Epithelial cell of proximal tubule (primary cell): ENCODE measurements around the gene ZNF283. TPM values are rescaled to one million over a fixed set of nuclear protein-coding genes. Genes with fewer than 3 reads are reported as not detected.

Source experiments
- DNase-seq: peaks from one replicate; pipeline ENCODE4 v3.0.0-alpha.2; 2011; ENCODE audit warnings: low read depth
- H3K4me3 ChIP-seq: 2 replicates; pipeline ENCODE4 v1.5.1; 2011; ENCODE audit warnings: low read depth, mild to moderate bottlenecking, low read length
- total RNA-seq: library from RNA; depleted of rRNA; stranded (reverse); fragments of >200 nt; gene quantifications from 2 replicates; pipeline ENCODE4 v1.2.3, GENCODE V29; 2015
- TF ChIP-seq, protein P1 (sequence below): conservative IDR thresholded peaks from 2 replicates; pipeline ENCODE4 v1.5.1; 2012; ENCODE audit warnings: low read depth, mild to moderate bottlenecking, low read length

Gene ZNF283
- total RNA-seq, 1 donor from 2014 or later = 2.9 TPM

DNA sequence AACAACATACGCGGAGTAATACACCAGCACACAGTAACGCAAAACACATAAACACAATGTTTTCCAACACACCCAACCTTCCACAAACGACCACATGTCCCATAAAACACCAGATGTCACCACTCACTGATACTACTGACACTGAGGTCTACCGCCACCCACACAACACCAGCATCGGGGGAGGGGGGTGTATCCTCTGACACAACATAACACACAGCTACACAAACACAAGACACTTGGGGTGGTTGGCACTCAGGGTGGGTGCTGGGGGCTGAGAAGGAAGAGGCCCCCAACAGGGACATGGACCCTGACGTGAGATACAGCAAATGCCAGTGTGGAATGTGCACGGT lies 44.8 kb upstream of the ZNF283 start:
- H3K4me3 ChIP-seq = no peak overlapping the region
- TF ChIP-seq, protein P1, sequence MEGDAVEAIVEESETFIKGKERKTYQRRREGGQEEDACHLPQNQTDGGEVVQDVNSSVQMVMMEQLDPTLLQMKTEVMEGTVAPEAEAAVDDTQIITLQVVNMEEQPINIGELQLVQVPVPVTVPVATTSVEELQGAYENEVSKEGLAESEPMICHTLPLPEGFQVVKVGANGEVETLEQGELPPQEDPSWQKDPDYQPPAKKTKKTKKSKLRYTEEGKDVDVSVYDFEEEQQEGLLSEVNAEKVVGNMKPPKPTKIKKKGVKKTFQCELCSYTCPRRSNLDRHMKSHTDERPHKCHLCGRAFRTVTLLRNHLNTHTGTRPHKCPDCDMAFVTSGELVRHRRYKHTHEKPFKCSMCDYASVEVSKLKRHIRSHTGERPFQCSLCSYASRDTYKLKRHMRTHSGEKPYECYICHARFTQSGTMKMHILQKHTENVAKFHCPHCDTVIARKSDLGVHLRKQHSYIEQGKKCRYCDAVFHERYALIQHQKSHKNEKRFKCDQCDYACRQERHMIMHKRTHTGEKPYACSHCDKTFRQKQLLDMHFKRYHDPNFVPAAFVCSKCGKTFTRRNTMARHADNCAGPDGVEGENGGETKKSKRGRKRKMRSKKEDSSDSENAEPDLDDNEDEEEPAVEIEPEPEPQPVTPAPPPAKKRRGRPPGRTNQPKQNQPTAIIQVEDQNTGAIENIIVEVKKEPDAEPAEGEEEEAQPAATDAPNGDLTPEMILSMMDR = no peak
- no peak for DNase-seq

DNA sequence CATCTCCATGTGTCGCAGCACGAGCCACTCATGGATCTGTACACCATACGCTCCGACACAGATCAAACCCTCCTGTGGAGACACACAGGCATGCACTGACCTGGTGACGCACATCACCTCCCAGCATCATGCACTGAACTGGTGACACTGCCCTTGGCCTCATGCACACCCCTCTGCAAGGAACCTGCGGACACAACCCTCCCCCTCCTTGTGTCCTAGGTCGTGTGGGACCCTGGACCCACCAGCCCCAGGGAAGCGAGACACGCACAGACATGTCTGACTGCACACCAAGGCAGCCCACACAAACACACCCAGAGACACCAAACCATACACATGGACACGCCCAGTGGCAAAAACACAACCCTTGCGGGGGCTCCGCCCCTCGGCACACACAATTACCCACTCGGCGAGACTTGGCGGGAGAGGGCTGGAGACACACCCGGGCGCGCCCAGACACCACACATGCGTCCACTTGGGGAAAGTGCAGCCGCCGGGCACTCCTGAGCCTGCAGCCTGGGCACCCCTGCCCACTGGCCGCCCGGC lies 44.4 kb upstream of the ZNF283 start:
- H3K4me3 ChIP-seq = no peak overlapping the region
- no peak for DNase-seq
- TF ChIP-seq, protein P1 = no peak

DNA sequence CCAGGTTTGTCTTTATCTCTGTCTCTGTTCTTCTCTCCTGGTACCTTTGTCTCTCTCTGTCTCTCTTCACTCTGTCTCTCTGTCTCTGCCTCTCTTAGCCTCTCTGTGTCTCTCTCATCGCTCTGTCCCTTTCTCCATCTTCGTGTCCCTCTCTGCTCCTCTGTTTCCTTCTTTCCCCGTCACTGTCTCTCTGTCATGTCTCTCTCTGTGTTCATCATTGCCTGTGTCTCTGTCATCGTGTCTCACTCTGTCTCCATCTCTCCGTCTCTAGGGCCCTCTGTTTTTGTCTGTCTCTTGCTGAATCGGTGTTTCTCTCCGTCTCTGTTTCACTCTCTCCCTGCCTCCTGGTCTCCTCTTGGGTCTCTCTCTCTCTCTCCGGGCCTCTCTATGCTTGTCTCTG lies 43.5 kb upstream of the ZNF283 start:
- DNase-seq = no peak
- H3K4me3 ChIP-seq = no peak overlapping the region
- TF ChIP-seq, protein P1 = no peak

DNA sequence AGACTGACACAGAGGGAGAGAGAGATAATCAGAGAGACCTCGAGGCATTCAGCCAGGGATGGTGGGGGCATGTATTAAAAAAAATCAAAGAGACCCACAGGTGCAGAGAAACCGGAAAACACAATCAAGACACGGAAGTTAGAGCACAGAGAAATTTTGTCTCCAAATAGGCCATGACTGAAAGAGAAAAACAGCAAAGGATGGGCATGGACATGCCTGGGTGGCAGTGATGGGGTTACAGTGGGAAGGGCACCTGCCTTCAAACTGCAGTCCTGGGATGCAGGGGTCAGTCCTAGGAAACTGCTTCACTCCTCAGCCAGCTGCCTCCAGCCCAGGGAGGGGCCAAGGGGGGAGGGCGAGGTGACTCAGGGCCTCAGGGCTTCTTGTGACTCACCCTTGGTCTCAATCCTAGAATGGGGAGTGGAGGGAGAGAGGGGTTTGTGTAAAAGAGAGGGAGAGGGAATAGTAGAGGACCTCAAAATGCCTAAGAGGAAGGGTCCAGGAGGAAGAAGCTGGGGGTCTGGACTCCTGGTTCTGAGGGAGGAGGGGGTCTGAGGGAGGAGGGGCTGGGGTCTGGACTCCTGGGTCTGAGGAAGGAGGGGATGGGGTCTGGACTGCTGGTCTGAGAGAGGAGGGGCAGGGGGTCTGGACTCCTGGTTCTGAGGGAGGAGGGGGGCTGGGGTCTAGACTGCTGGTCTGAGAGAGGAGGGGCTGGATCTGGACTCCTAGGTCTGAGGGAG lies 42.7 kb upstream of the ZNF283 start:
- H3K4me3 ChIP-seq = no peak overlapping the region
- peak; percentile 23 for DNase-seq
- TF ChIP-seq, protein P1 = no peak

DNA sequence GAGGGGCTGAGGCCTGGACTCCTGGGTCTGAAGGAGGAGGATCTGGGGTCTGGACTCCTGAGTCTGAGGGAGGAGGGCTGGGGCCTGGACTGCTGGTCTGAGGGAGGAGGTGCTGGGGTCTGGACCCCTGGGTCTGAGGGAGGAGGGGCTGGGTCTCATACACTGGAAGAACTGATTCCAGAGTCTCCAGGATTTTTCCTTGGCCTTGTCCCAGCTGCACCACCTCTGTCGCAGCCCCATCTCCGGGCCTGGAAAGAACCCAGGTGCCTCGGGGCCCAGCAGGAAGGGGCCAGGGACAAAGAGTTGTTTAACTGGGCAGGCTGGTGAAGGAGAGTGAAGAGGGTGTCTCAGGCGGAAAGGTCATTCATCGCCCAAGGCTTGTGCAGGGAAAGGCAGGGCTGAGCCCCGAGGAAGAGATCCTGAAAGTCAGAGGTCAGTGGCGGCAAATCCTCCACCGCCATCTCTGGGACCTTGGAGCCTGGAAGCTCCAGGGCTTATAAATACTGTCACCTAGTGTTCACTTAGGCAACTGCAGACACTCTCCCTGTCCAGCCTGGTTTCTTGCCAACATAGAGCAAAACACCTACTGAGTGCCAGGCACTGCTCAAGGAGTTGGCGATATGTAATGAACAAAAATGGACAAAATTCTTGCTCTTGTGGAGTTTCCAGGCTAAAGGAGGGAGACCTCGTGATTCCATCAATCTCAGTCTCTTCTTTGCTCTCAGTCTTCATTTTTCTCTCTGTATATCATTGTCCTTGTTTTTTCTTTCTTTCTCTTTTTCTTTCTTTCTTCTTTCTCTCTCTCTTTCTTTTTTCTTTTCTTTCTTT lies 41.9 kb upstream of the ZNF283 start:
- TF ChIP-seq, protein P1 = peak; percentile 100
- DNase-seq = no peak
- H3K4me3 ChIP-seq = no peak overlapping the region

DNA sequence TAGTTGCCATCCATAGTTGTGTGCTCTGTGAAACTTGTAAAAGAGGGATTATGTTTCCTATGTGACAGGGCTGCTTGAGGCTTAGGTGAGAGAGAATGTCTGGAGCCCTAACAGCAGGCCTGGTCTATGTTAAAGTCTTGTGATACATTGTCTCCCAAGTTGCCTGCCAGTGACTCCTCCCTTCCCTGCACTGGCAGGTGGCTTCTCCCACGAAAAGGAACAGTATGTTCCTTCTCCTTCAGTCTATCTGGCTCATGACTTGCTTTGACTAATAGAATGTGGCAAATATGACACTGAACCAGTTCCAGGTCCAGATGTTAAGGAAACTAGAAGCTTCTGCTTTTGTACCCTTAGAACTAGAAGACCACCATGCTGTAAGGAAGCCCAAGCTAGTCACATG lies 40.5 kb upstream of the ZNF283 start:
- H3K4me3 ChIP-seq = no peak overlapping the region
- TF ChIP-seq, protein P1 = no peak
- DNase-seq = no peak

DNA sequence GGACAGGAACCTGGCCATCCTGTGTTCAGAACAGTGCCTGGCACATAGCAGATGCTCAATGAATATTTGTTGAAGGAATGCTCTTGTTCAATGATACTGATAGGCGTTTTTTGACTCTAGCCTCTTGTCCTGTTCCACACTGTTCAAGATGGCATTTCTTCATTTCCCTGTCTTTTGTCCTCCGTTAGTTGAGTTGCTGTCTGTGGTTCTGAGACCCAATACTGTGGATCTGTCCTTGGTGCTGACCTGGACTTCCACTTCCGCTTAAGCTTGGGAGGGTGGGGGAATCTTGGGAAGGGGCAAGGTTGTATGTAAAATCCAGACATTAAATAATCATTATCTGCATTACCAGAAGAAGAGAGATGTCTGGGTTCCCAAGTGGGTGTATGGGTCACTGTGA lies 38.1 kb upstream of the ZNF283 start:
- H3K4me3 ChIP-seq = no peak overlapping the region
- TF ChIP-seq, protein P1 = no peak
- no peak for DNase-seq
